Smooth muscle cell (in vitro differentiated cells): ENCODE data around the gene ZNF236. TPM values are rescaled to one million over a fixed set of nuclear protein-coding genes. Genes with fewer than 3 reads are reported as not detected.

ENCODE experiments used
- DNase-seq: peaks from one replicate; lab custom pipeline; 2025; ENCODE audit not compliant: unreplicated experiment; lab: John Stamatoyannopoulos, UW
- H2AFZ ChIP-seq: fragments of 200-600 bp; sonication (generic); 2 replicates; pipeline ENCODE4 v1.6.0; 2016; ENCODE audit warnings: antibody characterized with exemption, low read depth, mild to moderate bottlenecking
- H3F3A ChIP-seq: fragments of 200-600 bp; sonication (generic); 2 replicates; pipeline ENCODE4 v1.6.0; 2017; ENCODE audit warnings: antibody characterized with exemption, low read depth
- H3K27ac ChIP-seq: fragments of 200-600 bp; sonication (generic); 2 replicates; pipeline ENCODE4 v1.5.1; 2016; ENCODE audit warnings: low read depth, mild to moderate bottlenecking
- H3K27me3 ChIP-seq: fragments of 200-600 bp; sonication (generic); 2 replicates; pipeline ENCODE4 v1.6.1; 2016; ENCODE audit warnings: low read depth, mild to moderate bottlenecking
- H3K36me3 ChIP-seq: fragments of 200-600 bp; sonication (generic); 2 replicates; pipeline ENCODE4 v1.5.1; 2016; ENCODE audit warnings: low read depth
- H3K4me1 ChIP-seq: fragments of 200-600 bp; sonication (generic); 2 replicates; pipeline ENCODE4 v1.5.1; 2016; ENCODE audit warnings: low read depth
- H3K4me2 ChIP-seq: fragments of 200-600 bp; sonication (generic); 2 replicates; pipeline ENCODE4 v1.6.0; 2016; ENCODE audit warnings: mild to moderate bottlenecking
- H3K4me3 ChIP-seq: fragments of 200-600 bp; sonication (generic); 2 replicates; pipeline ENCODE4 v1.5.1; 2016; ENCODE audit warnings: mild to moderate bottlenecking
- H3K79me2 ChIP-seq: fragments of 200-600 bp; sonication (generic); 2 replicates; pipeline ENCODE4 v1.6.0; 2016; ENCODE audit warnings: low read depth, mild to moderate bottlenecking
- H3K9ac ChIP-seq: fragments of 200-600 bp; sonication (generic); 2 replicates; pipeline ENCODE4 v1.6.0; 2016; ENCODE audit warnings: low read depth
- H3K9me3 ChIP-seq: fragments of 200-600 bp; sonication (generic); replicated peaks from 2 replicates; pipeline ENCODE4 v1.5.1; 2016; ENCODE audit warnings: low read depth
- H4K20me1 ChIP-seq: fragments of 200-600 bp; sonication (generic); 2 replicates; pipeline ENCODE4 v1.6.0; 2016; ENCODE audit warnings: low read depth
- CTCF ChIP-seq: fragments of 200-600 bp; sonication (generic); IDR thresholded peaks from 2 replicates; pipeline ENCODE4 v1.5.1; 2017; ENCODE audit warnings: borderline replicate concordance, mild to moderate bottlenecking, antibody characterized with exemption; ENCODE audit not compliant: insufficient read depth, poor library complexity, severe bottlenecking
- WGBS: methylation state at CpG from one replicate; pipeline ENCODE4 v1.1.7; 2016; ENCODE audit warnings: low lambda C conversion rate; 5-methylcytosine and 5-hydroxymethylcytosine counted together
- polyA plus RNA-seq: library from polyadenylated mRNA; unstranded; fragments of >200 nt; fragmentation: Nextera tagmentation; extraction: Ambion mirVana; gene quantifications from 2 replicates; pipeline ENCODE4 v1.2.1, GENCODE V29; 2016
- total RNA-seq: library from RNA; depleted of rRNA; stranded (reverse); fragments of >200 nt; gene quantifications from 2 replicates; pipeline ENCODE4 v1.2.3, GENCODE V29; 2014

The ZNF236 gene
- total and polyA plus RNA-seq, 2 experiments from 2014 or later = 4.1 to 6.2 TPM

- Histone ChIP-seq H3K4me1 (peaks cover 5% of the 10 kb centered on the region), H3K79me2 (peaks cover 53% of the 10 kb centered on the region), H3K4me2 (no peak overlapping the region), H3K36me3 (no peaks in the 10 kb centered on the region), H3K9me3 (no peaks in the 10 kb centered on the region), H3K27me3 (no peaks in the 10 kb centered on the region), H3K27ac (no peak overlapping the region), H3K4me3 (no peak overlapping the region), H3F3A (peaks cover 7% of the 10 kb centered on the region), H2AFZ (no peak overlapping the region), H4K20me1 (peaks cover 92% of the 10 kb centered on the region), H3K9ac (no peak overlapping the region)
- WGBS = 86% methylated on average over 6 of the region's 6 CpGs
- no peak for DNase-seq
- TF ChIP-seq CTCF = no peak
Observed at GRCh38 chr18:76842837-76843530, 20.6 kb downstream of the ZNF236 start.

- H3K27me3 ChIP-seq = no peaks in the 10 kb centered on the region
- no peak overlapping the region for H3K27ac ChIP-seq
- 86% methylated on average over 4 of the region's 4 CpGs for WGBS
- TF ChIP-seq CTCF = no peak
- no peaks in the 10 kb centered on the region for H3K9me3 ChIP-seq
- H3F3A ChIP-seq = peaks cover under 1% of the 10 kb centered on the region
- H3K36me3 ChIP-seq = no peaks in the 10 kb centered on the region
- no peak overlapping the region for H3K9ac ChIP-seq
- H3K4me2 ChIP-seq = no peak overlapping the region
- H4K20me1 ChIP-seq = peaks cover 92% of the 10 kb centered on the region
- no peak overlapping the region for H2AFZ ChIP-seq
- peaks cover 65% of the 10 kb centered on the region for H3K79me2 ChIP-seq
- no peak for DNase-seq
- H3K4me1 ChIP-seq = no peaks in the 10 kb centered on the region
- no peak overlapping the region for H3K4me3 ChIP-seq
Observed at GRCh38 chr18:76844144-76844543, 21.8 kb downstream of the ZNF236 start.

GRCh38 chr18:76844742-76845477 lies 22.6 kb downstream of the ZNF236 start:
- Histone ChIP-seq H3K4me2 (no peak overlapping the region), H3K27ac (no peak overlapping the region)
- no peak for DNase-seq

More at GRCh38 chr18:76844742-76845477, 22.6 kb downstream of the ZNF236 start:
- no peaks in the 10 kb centered on the region for H3K36me3 ChIP-seq
- H3K9ac ChIP-seq = no peak overlapping the region
- no peaks in the 10 kb centered on the region for H3K27me3 ChIP-seq
- H3K4me3 ChIP-seq = no peak overlapping the region
- peaks cover 64% of the 10 kb centered on the region for H3K79me2 ChIP-seq
- no peaks in the 10 kb centered on the region for H3F3A ChIP-seq
- no peak for TF ChIP-seq CTCF
- 78% methylated on average over 4 of the region's 4 CpGs for WGBS
- peaks cover 90% of the 10 kb centered on the region for H4K20me1 ChIP-seq
- no peak overlapping the region for H2AFZ ChIP-seq
- no peaks in the 10 kb centered on the region for H3K4me1 ChIP-seq
- no peaks in the 10 kb centered on the region for H3K9me3 ChIP-seq
